Fibroblast of lung (primary cell): ENCODE data around the gene CHST3.

ENCODE experiments used
- EZH2 ChIP-seq: IDR thresholded peaks from 2 replicates; pipeline ENCODE4 v1.5.1; 2012; ENCODE audit warnings: low read length, control low read depth, mild to moderate bottlenecking; ENCODE audit errors: missing control alignments
- TF ChIP-seq, protein P1 (sequence below), 2 donors: IDR thresholded peaks in 1 of 2; conservative IDR thresholded peaks in 1 of 2; 1 replicate in 1 of 2; 2 replicates in 1 of 2; pipeline ENCODE4 v1.5.1; 2011 to 2012; ENCODE audit warnings: low read length in 2 of 2, control low read depth in 1 of 2, inconsistent platforms in 1 of 2, low read depth in 1 of 2, mild to moderate bottlenecking in 1 of 2

DNA sequence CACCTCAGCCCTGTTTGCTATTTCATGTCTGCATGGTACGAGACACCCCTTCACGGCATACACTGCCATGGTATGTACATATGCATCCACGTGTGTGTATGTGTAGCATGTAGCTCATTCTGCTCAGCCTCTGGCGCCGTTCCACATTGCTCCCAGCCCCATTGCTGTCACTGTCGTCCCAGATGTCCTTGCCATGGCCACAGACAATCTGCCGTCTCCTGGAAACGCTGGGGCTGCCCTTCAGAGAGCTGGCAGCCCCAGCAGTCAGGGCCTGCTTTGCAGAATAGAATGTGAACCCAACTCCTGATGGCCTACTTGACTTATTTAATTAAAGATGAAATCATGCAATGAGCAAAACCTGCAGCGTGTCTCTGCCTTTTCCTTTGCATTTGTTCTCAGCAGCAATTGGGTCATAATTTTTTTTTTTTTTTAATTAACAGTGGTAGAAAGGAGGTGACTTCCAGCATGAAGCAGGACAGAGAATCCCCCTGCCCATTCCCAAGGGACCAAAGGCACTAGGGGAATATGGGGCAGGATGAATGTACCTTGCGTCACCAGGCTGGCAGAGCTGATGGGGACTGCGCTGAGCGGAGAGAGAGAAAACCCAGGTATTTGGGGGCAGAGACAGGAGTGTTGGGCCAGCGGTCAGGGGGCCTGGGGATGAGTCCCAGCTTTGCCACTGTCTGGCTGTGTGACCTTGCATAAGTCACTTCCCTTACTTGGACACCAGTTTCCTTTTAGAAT lies 49.2 kb downstream of the CHST3 start:
- TF ChIP-seq, protein P1, sequence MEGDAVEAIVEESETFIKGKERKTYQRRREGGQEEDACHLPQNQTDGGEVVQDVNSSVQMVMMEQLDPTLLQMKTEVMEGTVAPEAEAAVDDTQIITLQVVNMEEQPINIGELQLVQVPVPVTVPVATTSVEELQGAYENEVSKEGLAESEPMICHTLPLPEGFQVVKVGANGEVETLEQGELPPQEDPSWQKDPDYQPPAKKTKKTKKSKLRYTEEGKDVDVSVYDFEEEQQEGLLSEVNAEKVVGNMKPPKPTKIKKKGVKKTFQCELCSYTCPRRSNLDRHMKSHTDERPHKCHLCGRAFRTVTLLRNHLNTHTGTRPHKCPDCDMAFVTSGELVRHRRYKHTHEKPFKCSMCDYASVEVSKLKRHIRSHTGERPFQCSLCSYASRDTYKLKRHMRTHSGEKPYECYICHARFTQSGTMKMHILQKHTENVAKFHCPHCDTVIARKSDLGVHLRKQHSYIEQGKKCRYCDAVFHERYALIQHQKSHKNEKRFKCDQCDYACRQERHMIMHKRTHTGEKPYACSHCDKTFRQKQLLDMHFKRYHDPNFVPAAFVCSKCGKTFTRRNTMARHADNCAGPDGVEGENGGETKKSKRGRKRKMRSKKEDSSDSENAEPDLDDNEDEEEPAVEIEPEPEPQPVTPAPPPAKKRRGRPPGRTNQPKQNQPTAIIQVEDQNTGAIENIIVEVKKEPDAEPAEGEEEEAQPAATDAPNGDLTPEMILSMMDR (conservative IDR thresholded peaks at IDR 0.05 in 1 of 2, IDR thresholded peaks at IDR 0.05 in 1 of 2; ENCODE audit: low read depth in 1 of 2, low read length in 2 of 2) = no peak
- TF ChIP-seq EZH2 = no peak
